Neural progenitor cell (in vitro differentiated cells): ENCODE data around the gene PRDX2.

Experiments used
- EZH2phosphoT487 ChIP-seq: fragments of 200-600 bp; sonication (generic); IDR thresholded peaks from 2 replicates; pipeline ENCODE4 v1.6.1; 2017; ENCODE audit warnings: antibody characterized with exemption
- TF ChIP-seq, protein P1 (sequence below): fragments of 200-600 bp; sonication (generic); IDR thresholded peaks from 2 replicates; pipeline ENCODE4 v1.5.1; 2017; ENCODE audit warnings: antibody characterized with exemption, mild to moderate bottlenecking

DNA sequence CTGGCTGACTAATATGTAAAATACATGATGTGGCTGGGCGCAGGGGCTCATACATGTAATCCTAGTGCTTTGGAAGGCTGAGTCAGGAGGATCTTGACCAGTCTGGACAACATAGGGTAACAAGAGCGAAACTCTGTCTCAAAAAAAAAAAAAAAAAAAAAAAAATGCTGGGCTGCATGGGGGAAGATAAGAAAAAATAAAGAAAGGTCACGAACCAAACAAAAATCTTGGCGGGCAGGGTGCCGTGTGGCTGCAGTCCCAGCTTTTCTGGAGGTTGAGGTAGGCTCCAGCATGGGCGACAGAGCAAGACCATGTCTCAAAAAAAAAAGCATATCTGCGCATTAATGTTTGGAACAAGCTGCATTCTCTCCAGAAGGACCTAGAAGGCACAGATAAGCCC, 13.5 kb upstream of the PRDX2 start:
- TF ChIP-seq, protein P1, sequence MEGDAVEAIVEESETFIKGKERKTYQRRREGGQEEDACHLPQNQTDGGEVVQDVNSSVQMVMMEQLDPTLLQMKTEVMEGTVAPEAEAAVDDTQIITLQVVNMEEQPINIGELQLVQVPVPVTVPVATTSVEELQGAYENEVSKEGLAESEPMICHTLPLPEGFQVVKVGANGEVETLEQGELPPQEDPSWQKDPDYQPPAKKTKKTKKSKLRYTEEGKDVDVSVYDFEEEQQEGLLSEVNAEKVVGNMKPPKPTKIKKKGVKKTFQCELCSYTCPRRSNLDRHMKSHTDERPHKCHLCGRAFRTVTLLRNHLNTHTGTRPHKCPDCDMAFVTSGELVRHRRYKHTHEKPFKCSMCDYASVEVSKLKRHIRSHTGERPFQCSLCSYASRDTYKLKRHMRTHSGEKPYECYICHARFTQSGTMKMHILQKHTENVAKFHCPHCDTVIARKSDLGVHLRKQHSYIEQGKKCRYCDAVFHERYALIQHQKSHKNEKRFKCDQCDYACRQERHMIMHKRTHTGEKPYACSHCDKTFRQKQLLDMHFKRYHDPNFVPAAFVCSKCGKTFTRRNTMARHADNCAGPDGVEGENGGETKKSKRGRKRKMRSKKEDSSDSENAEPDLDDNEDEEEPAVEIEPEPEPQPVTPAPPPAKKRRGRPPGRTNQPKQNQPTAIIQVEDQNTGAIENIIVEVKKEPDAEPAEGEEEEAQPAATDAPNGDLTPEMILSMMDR = no peak
- no peak for TF ChIP-seq EZH2phosphoT487
